ACC112 (cell line): ENCODE data around the gene SLC38A1.
"Not testable (repeated sequence)": the region's sequence is repeated elsewhere in the genome, so short reads cannot be mapped to it uniquely, and the experiment has no call there.

Experiments
- H2AFZ ChIP-seq: fragments of 200-600 bp; sonication (generic); one replicate; pipeline ENCODE4 v1.6.0; 2017; ENCODE audit warnings: antibody characterized with exemption, low read length; ENCODE audit not compliant: unreplicated experiment
- H3K27ac ChIP-seq: fragments of 200-600 bp; sonication (generic); 2 replicates; pipeline ENCODE4 v1.5.1; 2014; ENCODE audit warnings: low read depth, mild to moderate bottlenecking, antibody characterized with exemption, low read length, moderate library complexity
- H3K27me3 ChIP-seq: fragments of 200-600 bp; sonication (generic); 2 replicates; pipeline ENCODE4 v1.6.1; 2014; ENCODE audit warnings: mild to moderate bottlenecking, antibody characterized with exemption, low read length, moderate library complexity, mixed read lengths; ENCODE audit not compliant: insufficient read depth
- H3K36me3 ChIP-seq: fragments of 200-600 bp; sonication (generic); 2 replicates; pipeline ENCODE4 v1.6.1; 2016; ENCODE audit warnings: mild to moderate bottlenecking, antibody characterized with exemption, low read length, moderate library complexity, mixed read lengths; ENCODE audit not compliant: insufficient read depth
- H3K4me1 ChIP-seq: fragments of 200-600 bp; sonication (generic); one replicate; pipeline ENCODE4 v1.6.1; 2016; ENCODE audit warnings: low read length, mixed read lengths; ENCODE audit not compliant: insufficient read depth, unreplicated experiment, control insufficient read depth
- H3K4me3 ChIP-seq: fragments of 200-600 bp; sonication (generic); 2 replicates; pipeline ENCODE4 v1.5.1; 2014; ENCODE audit warnings: mild to moderate bottlenecking, low read depth, low read length
- H3K79me2 ChIP-seq: fragments of 200-600 bp; sonication (generic); one replicate; pipeline ENCODE4 v1.6.0; 2016; ENCODE audit warnings: low read length; ENCODE audit not compliant: control insufficient read depth, unreplicated experiment, insufficient read depth

The SLC38A1 gene

GRCh38 chr12:46253544-46254162 is 15.2 kb downstream of the SLC38A1 start:
- Histone ChIP-seq H3K27ac (no peak overlapping the region), H3K27me3 (no peaks in the 10 kb centered on the region), H3K4me3 (no peak overlapping the region), H3K79me2 (peaks cover 76% of the 10 kb centered on the region), H3K36me3 (peaks cover 30% of the 10 kb centered on the region), H3K4me1 (no peaks in the 10 kb centered on the region), H2AFZ (no peak overlapping the region)

- H3K4me1 ChIP-seq, H2AFZ ChIP-seq, H3K27me3 ChIP-seq, H3K4me3 ChIP-seq, H3K27ac ChIP-seq: not testable (repeated sequence)
- peaks cover 30% of the 10 kb centered on the region for H3K36me3 ChIP-seq
- H3K79me2 ChIP-seq = peaks cover 65% of the 10 kb centered on the region
These were observed 16.8 kb downstream of the SLC38A1 start for GRCh38 chr12:46251994-46252393.

- not testable (repeated sequence) for H3K27me3 ChIP-seq, H3K27ac ChIP-seq, H3K4me1 ChIP-seq, H3K4me3 ChIP-seq, H2AFZ ChIP-seq
- Histone ChIP-seq H3K79me2 (peaks cover 65% of the 10 kb centered on the region), H3K36me3 (peaks cover 26% of the 10 kb centered on the region)
These were observed 18.9 kb downstream of the SLC38A1 start for GRCh38 chr12:46249960-46250359.

- no peak overlapping the region for H3K27ac ChIP-seq
- H3K27me3 ChIP-seq = no peaks in the 10 kb centered on the region
- peaks cover 16% of the 10 kb centered on the region for H3K36me3 ChIP-seq
- no peaks in the 10 kb centered on the region for H3K4me1 ChIP-seq
- H3K79me2 ChIP-seq = peaks cover 67% of the 10 kb centered on the region
- no peak overlapping the region for H3K4me3 ChIP-seq
- no peak overlapping the region for H2AFZ ChIP-seq
These were observed 22.7 kb downstream of the SLC38A1 start for GRCh38 chr12:46246021-46246700.

- Histone ChIP-seq H3K4me3 (no peak overlapping the region), H3K4me1 (no peaks in the 10 kb centered on the region), H3K36me3 (peaks cover 19% of the 10 kb centered on the region), H3K27me3 (no peaks in the 10 kb centered on the region), H3K27ac (no peak overlapping the region), H3K79me2 (peaks cover 64% of the 10 kb centered on the region), H2AFZ (no peak overlapping the region)
These were observed 23.8 kb downstream of the SLC38A1 start for GRCh38 chr12:46244997-46245396.

- Histone ChIP-seq H3K36me3 (peaks cover 23% of the 10 kb centered on the region), H3K4me3 (no peak overlapping the region), H2AFZ (no peak overlapping the region), H3K27me3 (no peaks in the 10 kb centered on the region), H3K79me2 (peaks cover 60% of the 10 kb centered on the region), H3K4me1 (no peaks in the 10 kb centered on the region), H3K27ac (no peak overlapping the region)
These were observed 24.4 kb downstream of the SLC38A1 start for GRCh38 chr12:46244273-46244915.

GRCh38 chr12:46242569-46242968 is 26.3 kb downstream of the SLC38A1 start:
- no peaks in the 10 kb centered on the region for H3K4me1 ChIP-seq
- no peaks in the 10 kb centered on the region for H3K27me3 ChIP-seq
- H3K79me2 ChIP-seq = peaks cover 62% of the 10 kb centered on the region
- H3K4me3 ChIP-seq = no peak overlapping the region
- H3K36me3 ChIP-seq = peaks cover 29% of the 10 kb centered on the region
- no peak overlapping the region for H2AFZ ChIP-seq
- H3K27ac ChIP-seq = no peak overlapping the region

GRCh38 chr12:46240436-46240835 is 28.4 kb downstream of the SLC38A1 start:
- no peaks in the 10 kb centered on the region for H3K4me1 ChIP-seq
- no peak overlapping the region for H2AFZ ChIP-seq
- H3K27ac ChIP-seq = no peak overlapping the region
- peaks cover 52% of the 10 kb centered on the region for H3K79me2 ChIP-seq
- H3K36me3 ChIP-seq = peaks cover 29% of the 10 kb centered on the region
- H3K4me3 ChIP-seq = no peak overlapping the region
- H3K27me3 ChIP-seq = no peaks in the 10 kb centered on the region

- Histone ChIP-seq H3K79me2 (peaks cover 36% of the 10 kb centered on the region), H3K4me3 (no peak overlapping the region), H3K36me3 (peaks cover 21% of the 10 kb centered on the region), H3K27ac (no peak overlapping the region), H2AFZ (no peak overlapping the region), H3K4me1 (no peaks in the 10 kb centered on the region), H3K27me3 (no peaks in the 10 kb centered on the region)
These were observed 30.0 kb downstream of the SLC38A1 start for GRCh38 chr12:46238821-46239220.

- no peak overlapping the region for H2AFZ ChIP-seq
- no peaks in the 10 kb centered on the region for H3K4me1 ChIP-seq
- H3K4me3 ChIP-seq = no peak overlapping the region
- no peak overlapping the region for H3K27ac ChIP-seq
- H3K79me2 ChIP-seq = peaks cover 28% of the 10 kb centered on the region
- no peaks in the 10 kb centered on the region for H3K27me3 ChIP-seq
- H3K36me3 ChIP-seq = peaks cover 17% of the 10 kb centered on the region
These were observed 31.3 kb downstream of the SLC38A1 start for GRCh38 chr12:46237371-46238045.
